ENCODE results near the gene AFAP1L1. TPM values are rescaled to one million over a fixed set of nuclear protein-coding genes. Genes with fewer than 3 reads are reported as not detected.

Gene AFAP1L1
- total and polyA plus RNA-seq, 2 of the 13 experiments (the other 11 are each of a cell fraction or from before 2014, with no cell fraction given), result 0.38 to 1.0 TPM

DNA sequence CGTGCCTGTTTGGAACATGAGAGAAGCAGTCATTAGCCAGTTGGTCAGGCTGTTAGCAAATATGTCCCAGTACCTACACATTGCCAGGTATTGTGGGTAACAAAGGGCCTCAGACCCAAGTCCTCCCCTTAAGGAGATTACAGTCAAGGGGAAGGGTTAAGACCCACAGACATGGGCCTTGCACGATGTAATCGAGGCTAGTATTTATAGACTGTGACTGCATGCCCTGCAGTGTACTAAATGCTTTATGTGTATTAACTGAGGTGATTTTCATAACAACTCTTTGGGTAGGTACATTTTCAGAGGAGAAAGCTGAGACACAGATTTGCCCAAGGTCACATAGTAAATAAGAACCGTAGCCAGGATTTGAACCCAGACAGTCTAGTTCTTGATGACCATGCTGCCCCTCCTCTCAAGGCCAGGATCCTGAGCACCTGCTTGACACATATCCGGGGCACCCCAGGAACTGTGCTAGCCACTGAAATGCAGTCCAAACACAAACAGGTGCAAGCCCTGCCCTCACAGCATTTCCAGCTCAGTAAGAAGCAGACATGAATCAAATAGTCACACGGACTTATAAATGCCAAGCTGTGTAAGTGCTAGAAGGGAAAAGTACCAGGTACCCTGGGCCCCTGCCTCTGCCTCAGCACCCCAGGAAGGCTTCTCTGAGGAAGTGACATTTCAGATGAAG lies 41.6 kb downstream of the AFAP1L1 start:
- no peak overlapping the region for H3K4me3 ChIP-seq (replicated peaks in 1 of 3; ENCODE audit: insufficient read depth in 1 of 3, low read depth in 2 of 3, low read length in 3 of 3)
- no peaks in the 10 kb centered on the region for H4K20me1 ChIP-seq (ENCODE audit: insufficient read depth, low read length)
- TF ChIP-seq ZNF432 (CRISPR knock-in tag; IDR thresholded peaks at IDR 0.05; ENCODE audit: borderline replicate concordance) (no peak), ADNP (CRISPR knock-in tag; IDR thresholded peaks at IDR 0.05) (no peak), SRF (IDR thresholded peaks at IDR 0.05; ENCODE audit: low read depth, low read length) (no peak), ZFP36L1 (CRISPR knock-in tag; IDR thresholded peaks at IDR 0.05) (no peak), CCDC6 (CRISPR knock-in tag; IDR thresholded peaks at IDR 0.05) (no peak), ZNF180 (CRISPR knock-in tag; IDR thresholded peaks at IDR 0.05; ENCODE audit: borderline replicate concordance, low read depth) (no peak), SP1 (IDR thresholded peaks at IDR 0.05) (no peak), SP1 (CRISPR knock-in tag; IDR thresholded peaks at IDR 0.05) (no peak), ISX (CRISPR knock-in tag; conservative IDR thresholded peaks at IDR 0.05) (no peak), NCOA1 (CRISPR knock-in tag; IDR thresholded peaks at IDR 0.05) (no peak), ZNF383 (CRISPR knock-in tag; IDR thresholded peaks at IDR 0.05; ENCODE audit: borderline replicate concordance) (no peak)
- TF ChIP-seq, protein P1, sequence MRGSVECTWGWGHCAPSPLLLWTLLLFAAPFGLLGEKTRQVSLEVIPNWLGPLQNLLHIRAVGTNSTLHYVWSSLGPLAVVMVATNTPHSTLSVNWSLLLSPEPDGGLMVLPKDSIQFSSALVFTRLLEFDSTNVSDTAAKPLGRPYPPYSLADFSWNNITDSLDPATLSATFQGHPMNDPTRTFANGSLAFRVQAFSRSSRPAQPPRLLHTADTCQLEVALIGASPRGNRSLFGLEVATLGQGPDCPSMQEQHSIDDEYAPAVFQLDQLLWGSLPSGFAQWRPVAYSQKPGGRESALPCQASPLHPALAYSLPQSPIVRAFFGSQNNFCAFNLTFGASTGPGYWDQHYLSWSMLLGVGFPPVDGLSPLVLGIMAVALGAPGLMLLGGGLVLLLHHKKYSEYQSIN (CRISPR knock-in tag; IDR thresholded peaks at IDR 0.05; ENCODE audit: borderline replicate concordance), result no peak
- ATAC-seq (no peak), DNase-seq (ENCODE audit: low spot score) (no peak), FAIRE-seq (no peak)
- ChIA-PET POLR2A (no interaction called here), CTCF (ENCODE audit: low intra/inter-chr PET ratio, low total read pairs) (no interaction called here)
- peaks cover 8% of the 10 kb centered on the region for H3K4me1 ChIP-seq (ENCODE audit: insufficient read depth, low read length)
- no peak overlapping the region for H3K4me2 ChIP-seq (ENCODE audit: low read depth, low read length)
- no peaks in the 10 kb centered on the region; a peak in 1 of 5 replicates for H3K27me3 ChIP-seq (ENCODE audit: control insufficient read depth in 1 of 2, insufficient read depth in 2 of 2, low read length in 2 of 2)
- no peak overlapping the region for H3K9ac ChIP-seq (ENCODE audit: insufficient read depth, low read depth, low read length)
- no peak overlapping the region for H2AFZ ChIP-seq (ENCODE audit: low read length)
- no TSS peak for BruUV-seq (replicated peaks)
- intact Hi-C loops (cut with micrococcal nuclease; ENCODE audit: unreplicated experiment), result no loop called here
- H3K79me2 ChIP-seq (ENCODE audit: insufficient read depth, low read length), result no peaks in the 10 kb centered on the region
- in situ Hi-C loops (cut with HindIII; ENCODE audit: extremely low pct_ligation_motif_present, low pct_unique_long_range_greater_than_20kb), result no loop called here
- no peak overlapping the region for H3K27ac ChIP-seq (ENCODE audit: extremely low read length, insufficient read depth, low read length)
- 62% methylated on average over 6 of the region's 6 CpGs for WGBS (ENCODE audit: low lambda C conversion rate)
- H3K36me3 ChIP-seq (replicated peaks in 1 of 2; ENCODE audit: control insufficient read depth in 1 of 2, insufficient read depth in 2 of 2, low read length in 2 of 2), result no peaks in the 10 kb centered on the region
- no peaks in the 10 kb centered on the region for H3K9me3 ChIP-seq (ENCODE audit: low read length)

All from HepG2 (cell line).